ENCODE measurements around the gene TSPEAR.

The TSPEAR gene

DNA sequence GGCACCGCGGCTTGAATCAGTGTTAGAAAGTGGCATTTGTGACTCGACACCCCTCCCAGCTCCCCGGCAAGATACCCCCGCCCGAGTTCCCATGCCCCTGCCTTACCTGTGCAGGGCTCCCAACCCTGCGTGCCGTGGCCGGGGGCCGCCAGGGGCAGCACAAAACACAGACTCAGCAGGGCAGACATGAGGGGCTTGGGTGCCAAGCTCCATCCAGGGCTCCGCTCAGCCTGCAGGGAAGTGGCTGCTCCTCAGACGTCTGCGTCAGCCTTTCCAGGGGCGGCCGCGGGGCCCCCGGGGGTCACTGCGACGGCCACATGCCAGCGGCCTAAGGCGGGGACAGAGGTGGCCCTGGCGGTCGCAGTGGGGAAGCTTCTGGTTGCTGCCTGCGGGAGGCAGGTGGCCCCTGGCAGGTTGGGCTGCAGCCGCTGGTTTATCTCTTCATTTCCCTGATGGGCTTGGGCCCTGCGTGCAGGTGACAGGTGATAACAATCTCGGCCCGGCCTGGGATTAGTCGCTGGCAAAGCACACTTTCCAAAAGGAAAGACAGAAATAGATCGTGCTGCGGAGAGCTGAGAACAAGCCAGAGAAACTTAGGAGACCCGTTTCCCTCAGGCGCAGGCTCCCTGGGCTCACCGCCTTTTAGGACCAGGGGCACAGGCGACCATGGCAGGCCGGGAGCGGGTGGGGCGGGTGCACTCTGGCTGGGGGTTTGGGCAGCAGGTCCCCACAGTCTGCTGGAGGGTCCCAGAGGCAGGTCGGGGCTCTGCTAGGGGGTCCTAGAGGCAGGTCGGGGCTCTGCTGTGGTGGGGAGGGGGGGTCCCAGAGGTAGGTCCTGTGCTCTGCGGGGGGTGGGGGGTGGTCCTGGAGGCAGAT lies at the start of gene TSPEAR:
TSS of gene TSPEAR (minus strand) at position 246 of the 876 bp plus-strand sequence. CDS start at position 188, 58 bp downstream.
- DNase-seq, result no peak

DNA sequence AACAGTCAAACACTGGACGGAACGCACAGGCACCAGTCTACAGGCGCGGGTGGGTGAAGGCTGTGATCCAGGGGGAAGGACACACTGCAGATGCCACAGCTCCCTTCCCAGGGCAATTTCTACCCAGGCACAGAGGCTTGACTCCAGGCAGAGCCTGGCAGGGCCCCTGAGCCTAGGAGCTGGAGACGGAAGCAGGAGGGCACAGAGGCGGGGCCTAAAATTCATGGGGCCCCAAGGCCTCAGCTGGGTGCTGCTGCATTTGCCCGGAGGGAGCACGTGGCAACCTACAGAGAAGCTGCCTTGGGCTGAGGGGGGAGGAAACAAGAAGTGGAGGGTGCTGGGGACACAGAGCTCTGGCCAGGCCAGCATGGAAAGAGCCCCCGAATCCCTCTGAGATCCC lies 49.0 kb upstream of the TSPEAR start:
- no peak for DNase-seq

DNA sequence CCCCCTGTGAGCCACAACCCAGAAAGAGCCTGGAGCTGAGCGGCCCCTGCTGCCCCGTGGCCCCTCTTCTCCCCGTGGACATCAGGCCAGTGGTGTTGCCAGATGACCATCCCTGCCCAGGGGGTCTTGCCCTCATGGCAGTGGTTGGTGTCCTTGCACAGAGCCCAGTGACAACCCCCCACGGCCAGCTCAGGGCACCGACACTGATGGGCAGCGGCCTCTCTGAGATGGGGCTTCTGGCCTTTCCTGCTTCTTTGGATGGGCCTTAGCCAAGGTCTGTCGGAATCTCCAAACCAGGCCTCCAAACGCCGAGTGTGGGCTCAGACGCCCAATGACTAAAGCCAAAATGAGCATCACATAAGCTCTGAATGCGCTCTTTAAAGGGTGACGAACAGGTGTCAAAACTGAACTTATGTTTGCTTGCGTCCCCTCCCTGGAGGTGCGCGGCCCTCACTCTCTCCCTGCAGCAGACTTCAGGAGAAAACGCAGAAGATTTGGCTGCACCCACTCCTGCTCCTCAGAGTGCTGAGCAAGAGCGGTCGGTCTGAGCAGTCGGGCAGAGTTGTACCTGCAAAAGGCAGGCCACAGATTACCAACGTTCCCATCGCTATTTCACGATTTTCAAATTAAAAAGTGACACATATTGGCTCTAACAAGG lies 48.4 kb upstream of the TSPEAR start:
- DNase-seq, result no peak

GRCh38 chr21:44758781-44759627 lies 47.6 kb upstream of the TSPEAR start:
- DNase-seq, result no peak

- no peak for DNase-seq
Observed at GRCh38 chr21:44758141-44758561, 46.8 kb upstream of the TSPEAR start.

- DNase-seq, result no peak
Observed at GRCh38 chr21:44757731-44758130, 46.4 kb upstream of the TSPEAR start.

GRCh38 chr21:44756423-44757185 lies 45.2 kb upstream of the TSPEAR start:
- no peak for DNase-seq

GRCh38 chr21:44755227-44755626 lies 43.9 kb upstream of the TSPEAR start:
- no peak for DNase-seq

- DNase-seq, result no peak
Observed at GRCh38 chr21:44753357-44753756, 42.0 kb upstream of the TSPEAR start.

DNA sequence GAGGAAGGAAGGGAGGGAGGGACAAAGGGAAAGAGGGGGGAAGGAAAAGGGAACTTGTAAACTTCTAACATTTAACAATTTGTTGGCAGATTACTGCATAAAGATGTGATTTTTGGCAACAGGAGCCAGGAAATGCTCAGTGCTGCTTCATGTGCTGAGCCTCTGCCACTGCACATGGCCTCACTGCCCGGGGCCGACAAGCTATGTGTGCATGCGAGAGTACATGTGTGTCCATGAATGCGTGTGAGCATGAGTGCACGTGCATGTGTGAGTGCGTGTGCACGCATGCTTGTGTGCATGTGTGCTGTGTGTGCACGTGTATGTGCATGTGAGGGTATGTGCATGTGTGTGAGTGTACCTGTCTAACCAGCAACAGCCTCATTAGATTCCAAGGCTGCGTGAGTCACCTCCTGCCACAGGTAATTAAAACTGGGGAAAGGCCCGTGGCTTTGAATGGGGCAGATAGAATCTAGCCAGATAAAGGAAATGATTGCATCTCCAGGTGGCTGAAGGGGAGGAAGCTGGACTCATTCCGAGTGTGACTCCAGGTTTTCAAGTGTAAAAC lies 41.4 kb upstream of the TSPEAR start:
- DNase-seq, result no peak

DNA sequence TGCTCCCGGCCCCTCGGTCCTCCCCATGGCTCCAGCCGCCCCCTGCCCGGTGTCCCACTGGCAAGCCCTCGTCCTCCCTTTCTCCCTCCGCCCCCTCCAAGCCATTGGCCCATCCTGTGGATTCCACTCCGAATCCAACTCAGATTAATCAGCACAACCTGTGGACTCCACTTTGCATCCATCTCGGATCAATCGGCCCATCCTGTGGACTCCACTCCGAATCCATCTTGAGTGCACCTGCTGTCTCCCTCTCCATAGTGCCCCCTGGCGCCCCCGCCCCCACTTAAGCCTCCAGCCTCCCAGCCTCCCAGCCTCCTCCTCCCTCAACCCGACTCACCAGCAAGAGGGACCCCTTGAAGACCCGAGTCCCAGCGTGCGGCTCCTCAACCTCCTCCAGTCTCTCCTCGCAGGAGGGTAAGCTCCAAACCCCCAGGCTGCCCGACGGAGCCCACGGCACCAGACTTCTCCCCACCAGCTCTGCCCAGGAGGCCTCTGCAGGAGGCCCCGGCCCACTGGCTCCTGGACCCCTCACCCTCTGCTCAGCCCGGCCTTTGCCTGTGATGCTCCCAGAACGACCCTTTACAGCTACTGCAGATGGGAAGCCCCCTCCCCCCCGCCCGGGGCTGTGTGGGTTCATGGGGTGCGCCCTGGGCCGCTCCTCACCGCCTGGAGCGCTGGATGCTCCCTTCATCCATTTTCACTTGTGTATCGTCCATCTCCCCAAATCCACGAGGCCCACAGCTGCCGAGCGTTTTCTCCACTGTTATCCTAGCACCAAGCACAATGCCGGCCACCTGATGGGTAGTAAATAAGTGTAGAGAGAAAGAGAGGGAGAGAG lies 40.6 kb upstream of the TSPEAR start:
- DNase-seq, result no peak

- no peak for DNase-seq
Observed at GRCh38 chr21:44751186-44751798, 39.9 kb upstream of the TSPEAR start.

GRCh38 chr21:44750675-44751025 lies 39.3 kb upstream of the TSPEAR start:
- no peak for DNase-seq

DNA sequence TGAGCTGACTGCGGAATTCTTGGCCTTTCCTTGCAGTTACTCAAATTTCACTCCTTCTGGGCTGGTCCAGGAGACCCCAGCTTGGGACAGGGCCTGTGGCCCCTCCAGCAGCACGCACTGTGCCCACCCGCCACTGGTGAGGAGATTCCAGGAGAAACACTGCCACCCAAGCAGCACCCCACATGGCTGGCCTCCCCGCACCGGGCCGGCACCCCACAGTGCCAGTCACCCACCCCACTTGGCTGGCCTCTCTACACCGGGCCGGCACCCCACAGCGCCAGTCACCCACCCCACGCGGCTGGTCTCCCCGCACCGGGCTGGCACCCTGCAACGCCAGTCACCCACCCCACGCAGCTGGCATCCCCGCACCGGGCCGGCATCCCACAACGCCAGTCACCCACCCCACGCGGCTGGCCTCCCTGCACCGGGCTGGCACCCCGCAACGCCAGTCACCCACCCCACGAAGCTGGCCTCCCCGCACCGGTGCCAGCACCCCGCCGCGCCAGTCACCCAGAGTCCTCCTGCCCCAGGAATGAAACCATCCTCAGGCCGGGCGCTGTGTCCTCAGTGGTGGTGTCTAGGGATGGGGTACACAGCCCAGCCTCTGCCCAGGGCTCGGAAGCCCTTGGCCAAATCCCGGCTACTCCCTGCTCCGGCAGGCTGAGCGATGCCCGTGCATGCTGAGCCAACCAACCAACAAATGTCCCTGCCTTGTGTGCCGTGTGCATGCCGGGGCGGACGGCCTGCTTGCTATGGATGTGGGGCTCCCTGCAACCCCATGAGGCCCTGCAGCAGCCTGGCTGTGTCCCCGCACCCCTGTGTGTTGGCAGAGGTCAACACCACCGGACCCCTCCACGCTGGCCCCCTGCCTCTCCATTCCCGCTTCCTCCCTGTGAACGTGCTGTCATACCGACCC lies 38.6 kb upstream of the TSPEAR start:
- DNase-seq, result no peak

GRCh38 chr21:44749116-44749758 lies 37.9 kb upstream of the TSPEAR start:
- DNase-seq, result no peak

- no peak for DNase-seq
Observed at GRCh38 chr21:44748621-44749020, 37.2 kb upstream of the TSPEAR start.

DNA sequence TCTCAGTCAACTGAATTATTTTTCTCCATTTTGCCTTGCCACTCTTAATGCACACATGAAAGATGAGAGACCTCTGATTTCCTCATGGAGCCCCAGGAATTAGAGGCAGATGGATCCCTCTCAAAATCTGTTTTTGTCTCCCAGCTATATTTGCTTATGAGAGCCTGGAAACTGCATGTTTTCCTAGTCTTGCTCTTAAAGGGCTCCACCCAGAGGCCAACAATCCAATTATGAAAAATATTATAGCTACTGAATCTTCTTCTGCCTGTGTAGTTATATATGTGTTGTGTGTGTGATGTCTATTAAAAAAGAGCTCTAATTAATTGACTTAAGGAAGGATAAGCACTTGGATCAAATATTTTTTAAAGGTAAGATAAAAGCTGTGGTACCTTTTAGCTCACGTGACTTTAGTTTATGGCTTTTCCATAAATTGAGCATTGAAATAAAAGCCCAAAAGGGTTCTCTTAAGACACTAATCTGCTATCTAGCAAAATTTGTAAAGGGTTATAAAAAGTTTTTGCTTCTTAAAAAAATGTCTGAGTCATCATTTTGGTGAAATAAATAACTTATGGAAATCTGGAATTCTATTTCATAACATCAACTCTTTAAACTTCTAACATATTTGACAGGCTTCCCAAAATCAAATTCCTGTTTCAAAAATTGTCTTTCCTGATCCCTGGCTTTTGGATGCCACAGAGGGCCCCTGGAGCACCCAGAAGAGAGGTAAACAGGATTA lies 31.2 kb upstream of the TSPEAR start:
- DNase-seq, result no peak

GRCh38 chr21:44741921-44742320 lies 30.5 kb upstream of the TSPEAR start:
- DNase-seq, result no peak
